GM21367 (cell line): ENCODE measurements around the gene ULK4.

Experiments used
- ATAC-seq: cut with Tn5 transposase; IDR thresholded peaks from one replicate; pipeline ENCODE4 v1.9.1; 2021; ENCODE audit not compliant: unreplicated experiment

The ULK4 gene

GRCh38 chr3:41370307-41370706 lies 591.6 kb downstream of the ULK4 start:
- no peak for ATAC-seq

GRCh38 chr3:41369838-41370237 lies 592.1 kb downstream of the ULK4 start:
- no peak for ATAC-seq

GRCh38 chr3:41365973-41366372 lies 595.9 kb downstream of the ULK4 start:
- no peak for ATAC-seq

GRCh38 chr3:41364736-41365135 lies 597.2 kb downstream of the ULK4 start:
- ATAC-seq = no peak

- no peak for ATAC-seq
These were observed 597.9 kb downstream of the ULK4 start for GRCh38 chr3:41363830-41364523.

- ATAC-seq = no peak
These were observed 599.0 kb downstream of the ULK4 start for GRCh38 chr3:41362638-41363559.

- ATAC-seq = no peak
These were observed 604.6 kb downstream of the ULK4 start for GRCh38 chr3:41357271-41357670.

- no peak for ATAC-seq
These were observed 605.1 kb downstream of the ULK4 start for GRCh38 chr3:41356775-41357174.

GRCh38 chr3:41352510-41352909 lies 609.4 kb downstream of the ULK4 start:
- no peak for ATAC-seq

- ATAC-seq = no peak
These were observed 611.5 kb downstream of the ULK4 start for GRCh38 chr3:41350441-41350840.

- ATAC-seq = no peak
These were observed 613.5 kb downstream of the ULK4 start for GRCh38 chr3:41348401-41348800.

GRCh38 chr3:41346698-41347270 lies 615.1 kb downstream of the ULK4 start:
- ATAC-seq = no peak

GRCh38 chr3:41345788-41346187 lies 616.1 kb downstream of the ULK4 start:
- ATAC-seq = no peak

- ATAC-seq = no peak
These were observed 622.1 kb downstream of the ULK4 start for GRCh38 chr3:41339758-41340157.

GRCh38 chr3:41338276-41338675 lies 623.6 kb downstream of the ULK4 start:
- ATAC-seq = no peak

GRCh38 chr3:41334426-41334825 lies 627.5 kb downstream of the ULK4 start:
- ATAC-seq = no peak

- no peak for ATAC-seq
These were observed 630.9 kb downstream of the ULK4 start for GRCh38 chr3:41331041-41331440.

GRCh38 chr3:41330465-41330864 lies 631.4 kb downstream of the ULK4 start:
- ATAC-seq = no peak

GRCh38 chr3:41329881-41330280 lies 632.0 kb downstream of the ULK4 start:
- no peak for ATAC-seq

GRCh38 chr3:41328926-41329325 lies 633.0 kb downstream of the ULK4 start:
- ATAC-seq = no peak

- ATAC-seq = no peak
These were observed 634.2 kb downstream of the ULK4 start for GRCh38 chr3:41327718-41328117.

GRCh38 chr3:41324156-41324475 lies 637.8 kb downstream of the ULK4 start:
- no peak for ATAC-seq
